NCI-H1092 treated with DMSO at 0.1 percent for 48 hours (cell line): ENCODE measurements around the gene SEC22B.
"Not testable (repeated sequence)": the region's sequence is repeated elsewhere in the genome, so short reads cannot be mapped to it uniquely, and the experiment has no call there.

Source experiments
- DNase-seq: peaks from one replicate; lab custom pipeline; 2025; lab: John Stamatoyannopoulos, UW

The SEC22B gene

GRCh38 chr1:120113134-120113533 is 63.2 kb downstream of the SEC22B start:
- DNase-seq: not testable (repeated sequence)

GRCh38 chr1:120112212-120112611 is 64.1 kb downstream of the SEC22B start:
- DNase-seq: not testable (repeated sequence)

GRCh38 chr1:120111771-120112170 is 64.5 kb downstream of the SEC22B start:
- not testable (repeated sequence) for DNase-seq

- DNase-seq: not testable (repeated sequence)
Observed at GRCh38 chr1:120111008-120111407, 65.3 kb downstream of the SEC22B start.

GRCh38 chr1:120109656-120110055 is 66.7 kb downstream of the SEC22B start:
- not testable (repeated sequence) for DNase-seq

GRCh38 chr1:120109180-120109579 is 67.1 kb downstream of the SEC22B start:
- not testable (repeated sequence) for DNase-seq

GRCh38 chr1:120105288-120105687 is 71.0 kb downstream of the SEC22B start:
- DNase-seq: not testable (repeated sequence)

GRCh38 chr1:120103768-120104167 is 72.6 kb downstream of the SEC22B start:
- DNase-seq: not testable (repeated sequence)

- DNase-seq: not testable (repeated sequence)
Observed at GRCh38 chr1:120101593-120101992, 74.7 kb downstream of the SEC22B start.
